ENCODE results near the gene DOCK2.

- TF ChIP-seq CTCF (IDR thresholded peaks at IDR 0.05; ENCODE audit: borderline replicate concordance, extremely low read depth, low read length, poor library complexity, severe bottlenecking) (no peak), EZH2 (IDR thresholded peaks at IDR 0.05; ENCODE audit: borderline replicate concordance, low read depth, low read length, severe bottlenecking) (no peak)
Observed at GRCh38 chr5:169904508-169904907, 267.4 kb downstream of the DOCK2 start.
